HepG2 (cell line): ENCODE measurements around the gene SPIN1. TPM values are rescaled to one million over a fixed set of nuclear protein-coding genes. Genes with fewer than 3 reads are reported as not detected.

Experiments
- ATAC-seq: fragments of 200-7000 bp; cut with Tn5 transposase; 3 replicates; pipeline ENCODE4 v1.9.1; 2020; ENCODE audit warnings: mild to moderate bottlenecking, moderate library complexity
- BruUV-seq: library from RNA; stranded (reverse); fragments of 400-500 nt; replicated peaks from 2 replicates; lab custom pipeline; 2021; lab: Mats Ljungman, UMichigan
- CTCF ChIA-PET: fragments of 300-600 bp; formaldehyde crosslinking; extraction: SDS; loops from one replicate; lab custom pipeline; 2021; ENCODE audit warnings: low total read pairs, inconsistent platforms, low intra/inter-chr PET ratio; lab: Yijun Ruan, JAX
- POLR2A ChIA-PET: fragments of 350-600 bp; sonication (Branson Sonifier 250); formaldehyde crosslinking; loops from one replicate; lab custom pipeline; 2020; ENCODE audit warnings: antibody characterized with exemption, inconsistent platforms; lab: Yijun Ruan, JAX
- DNase-seq: peaks from one replicate; pipeline ENCODE4 v3.0.0-alpha.2; 2015; ENCODE audit warnings: low spot score
- FAIRE-seq: peaks from 3 replicates; lab custom pipeline; 2011; peaks lifted over from hg19 to GRCh38; lab: Jason Lieb, UNC
- H2AFZ ChIP-seq: one replicate; pipeline ENCODE4 v1.6.1; 2011; ENCODE audit warnings: low read length, inconsistent platforms
- H3K27ac ChIP-seq: fragments of 300-600 bp; 3 replicates; pipeline ENCODE4 v1.8.0; 2011; ENCODE audit warnings: mixed run types, mild to moderate bottlenecking, mixed read lengths, low read length, inconsistent platforms; ENCODE audit not compliant: insufficient read depth; ENCODE audit errors: extremely low read length
- H3K27me3 ChIP-seq, 2 experiments: fragments of 200-600 bp in 1 of 2; 2 replicates in 1 of 2; 3 replicates in 1 of 2; pipeline versions ENCODE4 v1.6.0 to v1.8.0; 2011; ENCODE audit warnings: low read length in 2 of 2, mild to moderate bottlenecking in 2 of 2, moderate library complexity in 2 of 2, inconsistent platforms in 1 of 2; ENCODE audit not compliant: insufficient read depth in 2 of 2, control insufficient read depth in 1 of 2
- H3K36me3 ChIP-seq, 2 experiments: fragments of 200-600 bp in 1 of 2; replicated peaks in 1 of 2; 2 replicates in 1 of 2; 3 replicates in 1 of 2; pipeline versions ENCODE4 v1.5.1 to v1.8.0; 2011; ENCODE audit warnings: low read length in 2 of 2, inconsistent platforms in 1 of 2; ENCODE audit not compliant: insufficient read depth in 2 of 2, control insufficient read depth in 1 of 2
- H3K4me1 ChIP-seq: 2 replicates; pipeline ENCODE4 v1.5.1; 2012; ENCODE audit warnings: low read length, inconsistent platforms; ENCODE audit not compliant: insufficient read depth
- H3K4me2 ChIP-seq: 2 replicates; pipeline ENCODE4 v1.6.0; 2011; ENCODE audit warnings: low read depth, low read length, inconsistent platforms
- H3K4me3 ChIP-seq, 3 experiments: fragments of 200-600 bp in 1 of 3; sonication (generic), shearing (Covaris generic) in 1 of 3; replicated peaks in 1 of 3; 2 replicates each; pipeline ENCODE4 v1.5.1; 2011 to 2016; ENCODE audit warnings: low read length in 3 of 3, inconsistent platforms in 2 of 3, low read depth in 2 of 3, mild to moderate bottlenecking in 2 of 3, control low read depth in 1 of 3, mixed read lengths in 1 of 3; ENCODE audit not compliant: insufficient read depth in 1 of 3
- H3K79me2 ChIP-seq: one replicate; pipeline ENCODE4 v1.6.1; 2011; ENCODE audit warnings: low read length, inconsistent platforms; ENCODE audit not compliant: insufficient read depth
- H3K9ac ChIP-seq: 2 replicates; pipeline ENCODE4 v1.6.0; 2011; ENCODE audit warnings: mild to moderate bottlenecking, low read depth, low read length, inconsistent platforms; ENCODE audit not compliant: insufficient read depth
- H3K9me3 ChIP-seq: 2 replicates; pipeline ENCODE4 v1.5.1; 2012; ENCODE audit warnings: mild to moderate bottlenecking, low read length
- H4K20me1 ChIP-seq: 2 replicates; pipeline ENCODE4 v1.6.0; 2011; ENCODE audit warnings: inconsistent platforms, mild to moderate bottlenecking, low read length, moderate library complexity; ENCODE audit not compliant: insufficient read depth
- ARID2 ChIP-seq: sonication (generic); formaldehyde crosslinking; IDR thresholded peaks from 2 replicates; pipeline ENCODE4 v1.8.1; 2022; ENCODE audit warnings: mild to moderate bottlenecking, missing genetic modification reagents, borderline replicate concordance
- CBX5 ChIP-seq: sonication (generic); formaldehyde crosslinking; IDR thresholded peaks from 2 replicates; pipeline ENCODE4 v1.4.0; 2020; ENCODE audit warnings: missing genetic modification reagents, borderline replicate concordance
- HDAC2 ChIP-seq: sonication (generic); formaldehyde crosslinking; IDR thresholded peaks from 2 replicates; pipeline ENCODE4 v1.4.0; 2020; ENCODE audit warnings: missing genetic modification reagents
- MTF2 ChIP-seq: sonication (generic); formaldehyde crosslinking; IDR thresholded peaks from 2 replicates; pipeline ENCODE4 v1.5.0; 2020; ENCODE audit warnings: missing genetic modification reagents, borderline replicate concordance
- PRDM4 ChIP-seq: sonication (generic); formaldehyde crosslinking; IDR thresholded peaks from 2 replicates; pipeline ENCODE4 v1.9.0; 2021; ENCODE audit warnings: missing genetic modification reagents, borderline replicate concordance
- SAFB2 ChIP-seq: sonication (generic); formaldehyde crosslinking; IDR thresholded peaks from 2 replicates; pipeline ENCODE4 v1.5.1; 2020; ENCODE audit warnings: missing genetic modification reagents, low read depth, mild to moderate bottlenecking, borderline replicate concordance
- SOX13 ChIP-seq, 3 experiments: fragments of 450-650 bp in 1 of 3; sonication (generic) in 1 of 3; formaldehyde crosslinking in 1 of 3; IDR thresholded peaks in 2 of 3; conservative IDR thresholded peaks in 1 of 3; 2 replicates each; pipeline versions ENCODE4 v1.5.0 to v1.6.1; 2016 to 2020; ENCODE audit warnings: antibody characterized with exemption in 1 of 3, mild to moderate bottlenecking in 1 of 3, missing compliant biosample characterization in 1 of 3, missing genetic modification reagents in 1 of 3, moderate library complexity in 1 of 3
- STAT5B ChIP-seq: sonication (generic); formaldehyde crosslinking; IDR thresholded peaks from 2 replicates; pipeline ENCODE4 v1.4.0; 2020; ENCODE audit warnings: missing genetic modification reagents
- XRCC5 ChIP-seq: fragments of 200-400 bp; formaldehyde crosslinking; optimal IDR thresholded peaks from 2 replicates; pipeline ENCODE3; 2017; ENCODE audit warnings: mild to moderate bottlenecking, low read length
- ZBTB33 ChIP-seq: sonication (generic); formaldehyde crosslinking; IDR thresholded peaks from 2 replicates; pipeline ENCODE4 v1.4.0; 2020; ENCODE audit warnings: missing genetic modification reagents
- ZFP36L2 ChIP-seq: sonication (generic); formaldehyde crosslinking; IDR thresholded peaks from 2 replicates; pipeline ENCODE4 v1.4.0; 2020; ENCODE audit warnings: missing genetic modification reagents
- ZNF101 ChIP-seq: sonication (generic); formaldehyde crosslinking; IDR thresholded peaks from 2 replicates; pipeline ENCODE4 v1.4.0; 2020; ENCODE audit warnings: mild to moderate bottlenecking, low read depth, missing genetic modification reagents, borderline replicate concordance
- ZNF746 ChIP-seq: sonication (generic); formaldehyde crosslinking; IDR thresholded peaks from 2 replicates; pipeline ENCODE4 v1.8.0; 2022; ENCODE audit warnings: mild to moderate bottlenecking, missing genetic modification reagents
- WGBS: methylation state at CpG from one replicate; pipeline ENCODE4 v1.1.6; 2017; ENCODE audit warnings: low lambda C conversion rate; 5-methylcytosine and 5-hydroxymethylcytosine counted together
- in situ Hi-C: cut with HindIII; loops from 2 replicates; pipeline ENCODE4 v1.10.0; 2017; ENCODE audit warnings: low pct_unique_long_range_greater_than_20kb; ENCODE audit not compliant: extremely low pct_ligation_motif_present
- intact Hi-C: fragments of 100-400 bp; cut with micrococcal nuclease; formaldehyde crosslinking; loops from one replicate; pipeline ENCODE4 v1.10.0; 2022; ENCODE audit not compliant: unreplicated experiment
- polyA plus RNA-seq, 8 experiments: library from polyadenylated mRNA; depleted of rRNA in 3 of 8; stranded (reverse) in 7 of 8; unstranded in 1 of 8; fragments of >200 nt; fragmentation: Illumina TruSeq in 4 of 8; extraction: Trizol in 4 of 8; gene quantifications; 2 replicates each; pipeline versions ENCODE4 v1.2.1 to v1.2.3, GENCODE V29; 2011 to 2016; ENCODE audit warnings: low read depth in 4 of 8, missing spikeins in 1 of 8, mixed read lengths in 1 of 8; ENCODE audit not compliant: insufficient read depth in 1 of 8
- total RNA-seq, 5 experiments: library from RNA; depleted of rRNA; stranded (reverse); fragments of >200 nt; fragmentation: Illumina TruSeq; extraction: Trizol; gene quantifications; 2 replicates each; pipeline ENCODE4 v1.2.3, GENCODE V29; 2016; ENCODE audit warnings: low read depth in 1 of 5

The SPIN1 gene
- total and polyA plus RNA-seq, 2 of the 13 experiments (the other 11 are each of a cell fraction or from before 2014, with no cell fraction given) = 20.0 to 24.3 TPM

GRCh38 chr9:88391236-88391635, 3.0 kb downstream of the SPIN1 start:
- Histone ChIP-seq H2AFZ (no peak overlapping the region), H3K27ac (no peak overlapping the region), H3K4me1 (peaks cover 23% of the 10 kb centered on the region), H3K9ac (no peak overlapping the region), H3K9me3 (no peaks in the 10 kb centered on the region)
- intact Hi-C loops = no loop called here
- no TSS peak for BruUV-seq
- TF ChIP-seq CBX5 (CRISPR knock-in tag) (no peak), ZNF101 (no peak), SAFB2 (CRISPR knock-in tag) (no peak)
- TF ChIP-seq, all 625 proteins: peak for 0
- POLR2A ChIA-PET = no interaction called here
- no peak overlapping the region for H3K4me2 ChIP-seq
- no peaks in the 10 kb centered on the region for H3K36me3 ChIP-seq
- ATAC-seq = no peak
- peaks cover 58% of the 10 kb centered on the region for H3K79me2 ChIP-seq
- FAIRE-seq = no peak
- DNase-seq = no peak
- 94% methylated on average over 2 of the region's 2 CpGs for WGBS
- H4K20me1 ChIP-seq = peaks cover 6% of the 10 kb centered on the region; the same call in 1 of the 2 replicates
- no peaks in the 10 kb centered on the region; a peak in 1 of 5 replicates for H3K27me3 ChIP-seq
- in situ Hi-C loops = no loop called here
- H3K4me3 ChIP-seq = no peak overlapping the region
- CTCF ChIA-PET = no interaction called here

- intact Hi-C loops = no loop called here
- Histone ChIP-seq H3K79me2 (peaks cover 64% of the 10 kb centered on the region), H3K27ac (no peak overlapping the region), H3K9me3 (no peaks in the 10 kb centered on the region), H3K4me1 (peaks cover 21% of the 10 kb centered on the region), H3K36me3 (no peaks in the 10 kb centered on the region), H4K20me1 (peaks cover 6% of the 10 kb centered on the region; the same call in 1 of the 2 replicates), H2AFZ (no peak overlapping the region), H3K4me3 (no peak overlapping the region), H3K9ac (no peak overlapping the region), H3K27me3 (no peaks in the 10 kb centered on the region; a peak in 1 of 5 replicates), H3K4me2 (no peak overlapping the region)
- TF ChIP-seq STAT5B (CRISPR knock-in tag) (no peak), XRCC5 (no peak), ZBTB33 (no peak), SOX13 (IDR thresholded peaks at IDR 0.05) (no peak), SOX13 (CRISPR knock-in tag; conservative IDR thresholded peaks at IDR 0.05 in 1 of 2, IDR thresholded peaks at IDR 0.05 in 1 of 2) (no peak), PRDM4 (CRISPR knock-in tag) (no peak), ZNF746 (no peak), MTF2 (no peak), ZFP36L2 (CRISPR knock-in tag) (no peak), HDAC2 (CRISPR knock-in tag) (no peak), ARID2 (CRISPR knock-in tag) (no peak)
- in situ Hi-C loops = no loop called here
- WGBS = 95% methylated on average over 3 of the region's 3 CpGs
- ATAC-seq (no peak), DNase-seq (no peak), FAIRE-seq (no peak)
- ChIA-PET CTCF (no interaction called here), POLR2A (no interaction called here)
- no TSS peak for BruUV-seq
These were observed 3.7 kb downstream of the SPIN1 start for GRCh38 chr9:88391921-88392320.
